Activated CD4-positive, CD25-positive, alpha-beta regulatory T cell (primary cell): ENCODE data around the gene CDK6.
A peak's percentile ranks its signal among the peaks of the same experiment; 100 is the strongest.

ENCODE experiments used
- DNase-seq, 4 experiments: peaks; one replicate each; lab custom pipeline; 2025; lab: John Stamatoyannopoulos, UW

Gene CDK6

GRCh38 chr7:92736870-92737269, 99.5 kb downstream of the CDK6 start:
- no peak for DNase-seq

- no peak for DNase-seq
These were observed 100.7 kb downstream of the CDK6 start for GRCh38 chr7:92735707-92736106.

GRCh38 chr7:92732316-92733036, 103.9 kb downstream of the CDK6 start:
- no peak for DNase-seq

- peak in 1 of 4 experiments; percentile 6 for DNase-seq
These were observed 104.9 kb downstream of the CDK6 start for GRCh38 chr7:92731335-92732063.

GRCh38 chr7:92730808-92731207, 105.6 kb downstream of the CDK6 start:
- DNase-seq = no peak

GRCh38 chr7:92729751-92730150, 106.6 kb downstream of the CDK6 start:
- no peak for DNase-seq

- DNase-seq = no peak
These were observed 107.2 kb downstream of the CDK6 start for GRCh38 chr7:92729172-92729571.

- DNase-seq = no peak
These were observed 108.6 kb downstream of the CDK6 start for GRCh38 chr7:92727755-92728154.

GRCh38 chr7:92725161-92725925, 111.0 kb downstream of the CDK6 start:
- no peak for DNase-seq

- no peak for DNase-seq
These were observed 112.4 kb downstream of the CDK6 start for GRCh38 chr7:92723943-92724342.

- DNase-seq = no peak
These were observed 113.2 kb downstream of the CDK6 start for GRCh38 chr7:92723205-92723604.

- DNase-seq = no peak
These were observed 113.8 kb downstream of the CDK6 start for GRCh38 chr7:92722541-92722940.

GRCh38 chr7:92720604-92721350, 115.6 kb downstream of the CDK6 start:
- DNase-seq = no peak

GRCh38 chr7:92717993-92718716, 118.2 kb downstream of the CDK6 start:
- DNase-seq = peak in 1 of 4 experiments; percentile 38

GRCh38 chr7:92717623-92717992, 118.8 kb downstream of the CDK6 start:
- DNase-seq = no peak

GRCh38 chr7:92716825-92717580, 119.4 kb downstream of the CDK6 start:
- DNase-seq = no peak

GRCh38 chr7:92715963-92716362, 120.4 kb downstream of the CDK6 start:
- no peak for DNase-seq

GRCh38 chr7:92714767-92715166, 121.6 kb downstream of the CDK6 start:
- no peak for DNase-seq

- no peak for DNase-seq
These were observed 122.1 kb downstream of the CDK6 start for GRCh38 chr7:92714280-92714679.

GRCh38 chr7:92709912-92710311, 126.5 kb downstream of the CDK6 start:
- DNase-seq = no peak

GRCh38 chr7:92709150-92709549, 127.2 kb downstream of the CDK6 start:
- DNase-seq = no peak
